Thoracic aorta (tissue), 2 donors: Measurements from ENCODE around the gene RAPGEF3. TPM values are rescaled to one million over a fixed set of nuclear protein-coding genes. Genes with fewer than 3 reads are reported as not detected.

Source experiments
- ATAC-seq: fragments of 150-250 bp; one replicate; pipeline ENCODE4 v1.8.0; 2017; ENCODE audit warnings: low read depth; ENCODE audit not compliant: insufficient number of reproducible peaks, low FRiP score
- DNase-seq: peaks from one replicate; pipeline ENCODE4 v3.0.0-alpha.2; 2020; ENCODE audit warnings: low spot score
- H3K27ac ChIP-seq, 2 donors: fragments of 200-600 bp; sonication (generic); 1 replicate in 1 of 2; 2 replicates in 1 of 2; pipeline ENCODE4 v1.5.1; 2016; ENCODE audit warnings: mild to moderate bottlenecking in 2 of 2, moderate library complexity in 2 of 2
- H3K27me3 ChIP-seq: fragments of 200-600 bp; sonication (generic); replicated peaks from 2 replicates; pipeline ENCODE4 v1.6.0; 2016; ENCODE audit warnings: mild to moderate bottlenecking; ENCODE audit not compliant: insufficient read depth
- H3K36me3 ChIP-seq: fragments of 200-600 bp; sonication (generic); one replicate; pipeline ENCODE4 v1.5.1; 2016
- H3K4me1 ChIP-seq, 2 donors: fragments of 200-600 bp; sonication (generic); 1 replicate in 1 of 2; 2 replicates in 1 of 2; pipeline versions ENCODE4 v1.5.1 to v1.6.0; 2016; ENCODE audit warnings: low read depth in 2 of 2, mild to moderate bottlenecking in 1 of 2; ENCODE audit not compliant: control insufficient read depth in 1 of 2
- H3K4me3 ChIP-seq: fragments of 200-600 bp; sonication (generic); 2 replicates; pipeline ENCODE4 v1.5.1; 2016; ENCODE audit warnings: mild to moderate bottlenecking
- H3K9me3 ChIP-seq: fragments of 200-600 bp; sonication (generic); 2 replicates; pipeline ENCODE4 v1.5.1; 2016
- CTCF ChIP-seq: fragments of 200-600 bp; sonication (generic); IDR thresholded peaks from one replicate; pipeline ENCODE4 v1.5.1; 2019; ENCODE audit warnings: antibody characterized with exemption
- total RNA-seq, 2 donors: library from RNA; depleted of rRNA; stranded (reverse); fragments of >200 nt; gene quantifications; one replicate each; pipeline versions ENCODE4 v1.1.0 to v1.2.3, GENCODE V29; 2016

RAPGEF3 gene
- total RNA-seq, 2 donors from 2014 or later: 40.9 to 77.4 TPM

- Histone ChIP-seq H3K36me3 (peaks cover 16% of the 10 kb centered on the region), H3K27me3 (no peaks in the 10 kb centered on the region), H3K9me3 (no peaks in the 10 kb centered on the region), H3K4me1 (peaks cover 45 to 53% of the 10 kb centered on the region in 2 donors), H3K4me3 (no peak overlapping the region), H3K27ac (peak overlapping the region; percentile 10 to 31)
- peak; percentile 98 for TF ChIP-seq CTCF
- peak; percentile 66 for DNase-seq
- ATAC-seq: peak; percentile 71
These were observed 20.7 kb upstream of the RAPGEF3 start for GRCh38 chr12:47779301-47779942.

GRCh38 chr12:47778881-47779280, 20.2 kb upstream of the RAPGEF3 start:
- TF ChIP-seq CTCF: no peak
- Histone ChIP-seq H3K27ac (peak overlapping the region in 1 of 2 donors; percentile 31), H3K4me3 (no peak overlapping the region), H3K36me3 (peaks cover 11% of the 10 kb centered on the region), H3K27me3 (no peaks in the 10 kb centered on the region), H3K4me1 (peaks cover 49 to 59% of the 10 kb centered on the region in 2 donors), H3K9me3 (no peaks in the 10 kb centered on the region)
- DNase-seq (no peak), ATAC-seq (no peak)

GRCh38 chr12:47777741-47778558, 19.3 kb upstream of the RAPGEF3 start:
- peaks cover 51 to 63% of the 10 kb centered on the region in 2 donors for H3K4me1 ChIP-seq
- H3K9me3 ChIP-seq: no peaks in the 10 kb centered on the region
- ATAC-seq (no peak), DNase-seq (no peak)
- no peak overlapping the region for H3K4me3 ChIP-seq
- H3K27ac ChIP-seq: peak overlapping the region; percentile 62 to 78
- TF ChIP-seq CTCF: no peak
- no peaks in the 10 kb centered on the region for H3K27me3 ChIP-seq
- H3K36me3 ChIP-seq: peaks cover 2% of the 10 kb centered on the region

GRCh38 chr12:47777151-47777550, 18.5 kb upstream of the RAPGEF3 start:
- H3K4me3 ChIP-seq: no peak overlapping the region
- no peak for TF ChIP-seq CTCF
- ATAC-seq (no peak), DNase-seq (no peak)
- no peaks in the 10 kb centered on the region for H3K36me3 ChIP-seq
- H3K4me1 ChIP-seq: peaks cover 54 to 68% of the 10 kb centered on the region in 2 donors
- H3K27me3 ChIP-seq: no peaks in the 10 kb centered on the region
- H3K9me3 ChIP-seq: no peaks in the 10 kb centered on the region
- H3K27ac ChIP-seq: peak overlapping the region; percentile 62 to 78

GRCh38 chr12:47776471-47777143, 17.9 kb upstream of the RAPGEF3 start:
- Histone ChIP-seq H3K27ac (peak overlapping the region; percentile 62 to 78), H3K9me3 (no peaks in the 10 kb centered on the region), H3K36me3 (no peaks in the 10 kb centered on the region), H3K4me1 (peaks cover 54 to 68% of the 10 kb centered on the region in 2 donors), H3K4me3 (no peak overlapping the region), H3K27me3 (no peaks in the 10 kb centered on the region)
- no peak for TF ChIP-seq CTCF
- DNase-seq (no peak), ATAC-seq (no peak)
